ENCODE results near the gene RCAN1.

The RCAN1 gene

GRCh38 chr21:34614628-34615486 lies at the start of gene RCAN1 (continued):
- TF ChIP-seq ZEB2 (tag by site-specific recombination; IDR thresholded peaks at IDR 0.05) = peak; percentile 88
- no peak for TF ChIP-seq ZNF266 (tag by site-specific recombination; IDR thresholded peaks at IDR 0.05; ENCODE audit: low read depth)
- TF ChIP-seq ZNF146 (tag by site-specific recombination; IDR thresholded peaks at IDR 0.05) = no peak
- TF ChIP-seq ZNF76 (tag by site-specific recombination; IDR thresholded peaks at IDR 0.05; ENCODE audit: borderline replicate concordance, low read depth) = peak; percentile 91
- peak; percentile 86 for TF ChIP-seq ZNF704 (tag by site-specific recombination; IDR thresholded peaks at IDR 0.05)
- TF ChIP-seq, protein P1, sequence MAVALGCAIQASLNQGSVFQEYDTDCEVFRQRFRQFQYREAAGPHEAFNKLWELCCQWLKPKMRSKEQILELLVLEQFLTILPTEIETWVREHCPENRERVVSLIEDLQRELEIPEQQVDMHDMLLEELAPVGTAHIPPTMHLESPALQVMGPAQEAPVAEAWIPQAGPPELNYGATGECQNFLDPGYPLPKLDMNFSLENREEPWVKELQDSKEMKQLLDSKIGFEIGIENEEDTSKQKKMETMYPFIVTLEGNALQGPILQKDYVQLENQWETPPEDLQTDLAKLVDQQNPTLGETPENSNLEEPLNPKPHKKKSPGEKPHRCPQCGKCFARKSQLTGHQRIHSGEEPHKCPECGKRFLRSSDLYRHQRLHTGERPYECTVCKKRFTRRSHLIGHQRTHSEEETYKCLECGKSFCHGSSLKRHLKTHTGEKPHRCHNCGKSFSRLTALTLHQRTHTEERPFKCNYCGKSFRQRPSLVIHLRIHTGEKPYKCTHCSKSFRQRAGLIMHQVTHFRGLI (tag by site-specific recombination; IDR thresholded peaks at IDR 0.05) = peak; percentile 73; the same call in 1 of the 2 replicates
- no peak for TF ChIP-seq ZNF48 (tag by site-specific recombination; IDR thresholded peaks at IDR 0.05)
- TF ChIP-seq, protein P2, sequence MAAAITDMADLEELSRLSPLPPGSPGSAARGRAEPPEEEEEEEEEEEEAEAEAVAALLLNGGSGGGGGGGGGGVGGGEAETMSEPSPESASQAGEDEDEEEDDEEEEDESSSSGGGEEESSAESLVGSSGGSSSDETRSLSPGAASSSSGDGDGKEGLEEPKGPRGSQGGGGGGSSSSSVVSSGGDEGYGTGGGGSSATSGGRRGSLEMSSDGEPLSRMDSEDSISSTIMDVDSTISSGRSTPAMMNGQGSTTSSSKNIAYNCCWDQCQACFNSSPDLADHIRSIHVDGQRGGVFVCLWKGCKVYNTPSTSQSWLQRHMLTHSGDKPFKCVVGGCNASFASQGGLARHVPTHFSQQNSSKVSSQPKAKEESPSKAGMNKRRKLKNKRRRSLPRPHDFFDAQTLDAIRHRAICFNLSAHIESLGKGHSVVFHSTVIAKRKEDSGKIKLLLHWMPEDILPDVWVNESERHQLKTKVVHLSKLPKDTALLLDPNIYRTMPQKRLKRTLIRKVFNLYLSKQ (tag by site-specific recombination; IDR thresholded peaks at IDR 0.05; ENCODE audit: borderline replicate concordance) = no peak
- TF ChIP-seq TCF7L2 (IDR thresholded peaks at IDR 0.05; ENCODE audit: borderline replicate concordance, low read depth, low read length) = no peak
- TF ChIP-seq KLF8 (tag by site-specific recombination; IDR thresholded peaks at IDR 0.05) = peak; percentile 99
- TF ChIP-seq ZNF214 (tag by site-specific recombination; IDR thresholded peaks at IDR 0.05; ENCODE audit: borderline replicate concordance) = no peak
- TF ChIP-seq ZNF274 (IDR thresholded peaks at IDR 0.05; ENCODE audit: low read length) = no peak
- TF ChIP-seq ZNF274 (tag by site-specific recombination; IDR thresholded peaks at IDR 0.05; ENCODE audit: borderline replicate concordance) = no peak
- peak; percentile 76; the same call in 1 of the 2 replicates for TF ChIP-seq ZNF777 (tag by site-specific recombination; IDR thresholded peaks at IDR 0.05; ENCODE audit: borderline replicate concordance)
- TF ChIP-seq SP3 (tag by site-specific recombination; IDR thresholded peaks at IDR 0.05) = peak; percentile 95
- peak; percentile 88; the same call in 1 of the 2 replicates for TF ChIP-seq ZNF324 (tag by site-specific recombination; IDR thresholded peaks at IDR 0.05)
- 0 out of 2 replicates have a peak, but pooled peaks have one; percentile 13 for TF ChIP-seq ZIC2 (tag by site-specific recombination; IDR thresholded peaks at IDR 0.05)
- TF ChIP-seq ZNF350 (tag by site-specific recombination; IDR thresholded peaks at IDR 0.05) = 0 out of 2 replicates have a peak, but pooled peaks have one; percentile 41
- peak; percentile 44 for TF ChIP-seq PRDM10 (tag by site-specific recombination; IDR thresholded peaks at IDR 0.05)
- peak; percentile 31; the same call in 1 of the 2 replicates for TF ChIP-seq ZNF184 (tag by site-specific recombination; IDR thresholded peaks at IDR 0.05)
- TF ChIP-seq ZNF248 (tag by site-specific recombination; IDR thresholded peaks at IDR 0.05) = no peak
- no peak for TF ChIP-seq ZNF423 (tag by site-specific recombination; IDR thresholded peaks at IDR 0.05)
- TF ChIP-seq ZXDB (tag by site-specific recombination; IDR thresholded peaks at IDR 0.05) = peak; percentile 94
- TF ChIP-seq ZFP37 (tag by site-specific recombination; IDR thresholded peaks at IDR 0.05) = no peak
- no peak for TF ChIP-seq ZNF114 (tag by site-specific recombination; IDR thresholded peaks at IDR 0.05)
- TF ChIP-seq ZNF639 (tag by site-specific recombination; IDR thresholded peaks at IDR 0.05) = peak; percentile 69
- peak; percentile 46; the same call in 1 of the 2 replicates for TF ChIP-seq GLIS1 (tag by site-specific recombination; IDR thresholded peaks at IDR 0.05)
- TF ChIP-seq YY2 (tag by site-specific recombination; IDR thresholded peaks at IDR 0.05) = peak; percentile 94
- TF ChIP-seq PRDM1 (tag by site-specific recombination; IDR thresholded peaks at IDR 0.05) = no peak
- TF ChIP-seq ZNF157 (tag by site-specific recombination; IDR thresholded peaks at IDR 0.05) = no peak
- no peak for TF ChIP-seq ZNF549 (tag by site-specific recombination; IDR thresholded peaks at IDR 0.05)
- TF ChIP-seq ZNF426 (tag by site-specific recombination; IDR thresholded peaks at IDR 0.05) = no peak
